GM21423 (cell line): ENCODE results near the gene AGL.
"Not testable (repeated sequence)": the region's sequence is repeated elsewhere in the genome, so short reads cannot be mapped to it uniquely, and the experiment has no call there.

ENCODE experiments used
- ATAC-seq: cut with Tn5 transposase; IDR thresholded peaks from one replicate; pipeline ENCODE4 v1.9.1; 2021; ENCODE audit warnings: mild to moderate bottlenecking, moderate library complexity; ENCODE audit not compliant: unreplicated experiment

Gene AGL

GRCh38 chr1:99850459-99851291 is 514 bp downstream of the AGL start:
- ATAC-seq: peak; percentile 5

- ATAC-seq: no peak
Observed at GRCh38 chr1:99851850-99852454, 1.8 kb downstream of the AGL start.

DNA sequence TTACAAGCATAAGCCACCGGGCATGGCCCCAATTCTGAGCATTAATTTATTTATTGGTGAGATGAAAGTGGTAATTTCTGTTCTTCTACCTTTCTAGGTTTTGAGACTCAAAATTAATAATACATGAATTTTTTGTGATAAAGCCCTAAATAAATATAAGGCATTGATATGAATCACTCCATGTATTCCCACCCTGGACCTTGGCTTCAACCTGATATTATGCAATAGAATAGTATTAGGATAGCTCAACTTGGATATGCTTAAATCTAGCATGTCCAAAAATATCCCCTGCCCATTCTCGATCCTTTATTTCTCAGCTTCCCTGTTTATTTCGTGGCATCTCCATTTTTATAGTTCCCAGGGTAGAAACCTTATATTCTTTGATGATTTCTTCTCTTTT is 2.5 kb downstream of the AGL start:
- ATAC-seq: no peak

- ATAC-seq: no peak
Observed at GRCh38 chr1:99855914-99856450, 5.8 kb downstream of the AGL start.

- ATAC-seq: not testable (repeated sequence)
Observed at GRCh38 chr1:99857041-99857440, 6.9 kb downstream of the AGL start.

DNA sequence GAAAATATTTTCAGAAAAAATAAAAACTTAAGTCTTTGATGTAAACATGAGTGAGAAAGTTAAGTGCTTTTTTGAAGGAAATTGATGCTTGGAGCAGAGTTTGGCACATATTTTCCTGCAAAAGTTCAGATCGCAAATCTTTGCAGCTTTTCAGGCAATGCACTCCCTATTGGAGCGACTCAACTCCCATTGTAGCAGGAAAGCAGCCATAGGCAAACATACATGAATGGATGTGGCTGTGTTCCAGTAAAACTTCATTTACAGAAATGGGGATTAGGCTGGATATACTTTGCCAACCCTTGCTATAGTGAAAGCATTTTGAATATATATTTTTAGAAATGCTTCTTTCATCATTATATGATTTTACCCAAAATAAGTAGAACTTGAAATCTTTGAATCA is 8.1 kb downstream of the AGL start:
- ATAC-seq: no peak

DNA sequence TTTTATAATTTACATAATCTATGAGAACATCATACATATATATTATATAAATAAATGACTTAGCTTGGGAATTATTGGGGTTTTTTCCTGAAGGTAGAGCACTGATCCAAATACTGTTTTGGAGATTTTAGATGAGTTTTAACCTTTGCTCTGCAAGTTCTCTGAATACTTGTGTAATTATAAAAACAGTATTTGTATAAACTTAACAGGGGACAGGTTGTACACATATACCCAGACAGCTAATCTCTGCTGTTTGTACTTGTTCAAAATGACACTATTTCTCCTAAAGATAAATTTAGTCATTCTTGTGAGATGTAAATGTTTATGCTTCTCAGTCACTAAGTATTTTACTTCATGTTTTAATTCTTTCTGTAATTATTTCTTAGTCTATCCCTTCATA is 8.7 kb downstream of the AGL start:
- no peak for ATAC-seq

GRCh38 chr1:99860703-99861102 is 10.5 kb downstream of the AGL start:
- ATAC-seq: no peak

- ATAC-seq: no peak
Observed at GRCh38 chr1:99867682-99868081, 17.5 kb downstream of the AGL start.

GRCh38 chr1:99869304-99869703 is 19.1 kb downstream of the AGL start:
- ATAC-seq: no peak

- ATAC-seq: no peak
Observed at GRCh38 chr1:99869723-99870122, 19.6 kb downstream of the AGL start.

GRCh38 chr1:99872063-99872462 is 21.9 kb downstream of the AGL start:
- ATAC-seq: no peak

GRCh38 chr1:99877568-99877967 is 27.4 kb downstream of the AGL start:
- ATAC-seq: no peak

DNA sequence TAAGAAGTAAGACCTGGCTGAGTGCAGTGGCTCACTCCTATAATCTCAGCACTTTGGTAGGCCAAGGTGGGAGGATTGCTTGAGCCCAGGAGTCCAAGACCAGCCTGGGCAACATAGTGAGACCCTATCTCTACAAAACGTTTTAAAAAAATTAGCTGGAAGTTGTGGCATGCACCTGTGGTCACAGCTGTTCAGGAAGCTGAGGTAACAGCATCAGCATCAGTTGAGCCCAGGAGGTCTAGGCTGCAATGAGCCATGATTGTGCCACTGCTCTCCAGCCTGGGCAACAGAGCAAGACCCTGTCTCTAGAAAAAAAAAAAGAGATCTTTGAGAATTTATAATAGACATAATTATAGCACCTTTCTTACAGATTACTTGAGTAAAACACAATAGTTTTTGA is 36.0 kb downstream of the AGL start:
- no peak for ATAC-seq

DNA sequence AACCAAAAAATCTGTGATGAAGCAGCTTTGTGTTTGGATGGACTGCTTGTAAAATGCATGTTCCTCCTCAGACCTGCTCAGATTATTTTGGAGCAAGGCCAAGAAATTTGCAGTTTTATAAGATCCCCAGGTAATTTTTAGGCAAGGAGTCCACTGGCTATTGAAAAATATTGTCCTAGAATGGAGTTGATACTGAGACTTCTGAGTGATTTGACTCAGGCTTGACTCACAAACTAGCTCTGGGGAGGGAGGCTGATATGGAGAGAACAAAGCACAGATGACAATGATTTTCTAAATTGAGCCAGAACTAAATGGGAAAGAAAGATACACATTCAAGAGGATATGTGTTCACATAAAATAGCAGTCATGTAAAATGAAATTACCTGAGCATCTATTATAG is 36.7 kb downstream of the AGL start:
- no peak for ATAC-seq

- ATAC-seq: no peak
Observed at GRCh38 chr1:99887890-99888289, 37.7 kb downstream of the AGL start.

GRCh38 chr1:99891997-99892396 is 41.8 kb downstream of the AGL start:
- ATAC-seq: no peak

DNA sequence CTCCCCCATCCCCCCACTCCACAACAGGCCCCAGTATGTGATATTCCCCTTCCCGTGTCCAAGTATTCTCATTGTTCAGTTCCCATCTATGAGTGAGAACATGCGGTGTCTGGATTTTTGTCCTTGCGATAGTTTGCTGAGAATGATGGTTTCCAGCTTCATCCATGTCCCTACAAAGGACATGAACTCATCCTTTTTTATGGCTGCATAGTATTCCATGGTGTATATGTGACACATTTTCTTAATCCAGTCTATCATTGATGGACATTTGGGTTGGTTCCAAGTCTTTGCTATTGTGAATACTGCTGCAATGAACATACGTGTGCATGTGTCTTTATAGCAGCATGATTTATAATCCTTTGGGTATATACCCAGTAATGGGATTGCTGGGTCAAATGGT is 53.1 kb downstream of the AGL start:
- not testable (repeated sequence) for ATAC-seq

DNA sequence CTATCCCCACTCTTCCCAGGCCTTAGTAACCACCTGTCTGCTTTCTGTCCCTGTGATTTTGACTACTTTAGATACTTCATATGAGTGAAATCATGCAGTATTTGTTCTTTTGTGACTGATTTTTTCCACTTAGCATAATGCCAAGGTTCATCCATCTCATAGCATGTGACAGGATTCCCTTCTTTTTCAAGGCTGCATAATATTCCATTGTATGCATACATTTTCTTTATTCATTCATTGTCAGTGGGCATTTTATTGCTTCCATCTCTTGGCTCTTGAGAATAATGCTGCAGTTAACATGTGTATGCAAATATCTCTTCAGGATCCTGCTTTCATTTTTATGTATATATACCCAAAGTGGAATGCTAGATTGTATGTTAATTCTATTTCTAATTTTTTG is 56.4 kb downstream of the AGL start:
- no peak for ATAC-seq

DNA sequence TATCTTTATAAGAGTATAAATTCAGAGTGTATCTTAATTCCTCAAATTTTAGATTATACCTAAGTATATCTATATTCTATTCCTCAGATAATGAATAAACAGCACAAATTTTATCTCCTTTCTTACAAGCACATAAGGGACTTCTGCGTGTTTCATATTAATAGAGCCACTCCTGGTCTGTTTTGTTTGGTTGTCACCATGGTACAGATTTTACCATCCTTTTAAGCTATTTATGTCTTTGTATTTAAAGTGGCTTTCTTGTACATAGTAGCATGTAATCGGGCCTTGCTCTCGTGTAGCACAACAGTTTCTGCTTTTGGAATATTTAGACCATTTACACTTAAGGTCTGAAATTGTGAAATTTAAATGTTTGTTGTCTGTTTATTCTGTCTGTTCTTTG is 67.1 kb downstream of the AGL start:
- ATAC-seq: no peak

DNA sequence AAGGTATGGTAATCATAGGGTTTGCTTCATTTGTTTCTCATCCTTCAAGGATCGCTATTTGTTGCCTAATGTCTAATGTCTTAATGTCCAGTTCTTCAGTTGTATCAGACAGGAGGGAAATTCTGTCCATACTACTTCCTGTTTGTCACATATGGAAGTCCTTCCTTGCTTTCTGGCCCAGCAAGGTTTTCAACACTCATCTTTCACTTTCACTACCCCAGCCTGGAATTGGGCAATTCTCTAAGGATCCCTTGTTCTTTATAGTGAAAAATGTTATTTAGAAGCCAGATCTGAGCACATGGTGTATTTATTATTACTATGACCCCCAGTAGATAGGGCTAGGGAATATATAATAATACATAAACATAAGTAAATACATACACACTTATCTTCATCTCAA is 69.1 kb downstream of the AGL start:
- no peak for ATAC-seq

DNA sequence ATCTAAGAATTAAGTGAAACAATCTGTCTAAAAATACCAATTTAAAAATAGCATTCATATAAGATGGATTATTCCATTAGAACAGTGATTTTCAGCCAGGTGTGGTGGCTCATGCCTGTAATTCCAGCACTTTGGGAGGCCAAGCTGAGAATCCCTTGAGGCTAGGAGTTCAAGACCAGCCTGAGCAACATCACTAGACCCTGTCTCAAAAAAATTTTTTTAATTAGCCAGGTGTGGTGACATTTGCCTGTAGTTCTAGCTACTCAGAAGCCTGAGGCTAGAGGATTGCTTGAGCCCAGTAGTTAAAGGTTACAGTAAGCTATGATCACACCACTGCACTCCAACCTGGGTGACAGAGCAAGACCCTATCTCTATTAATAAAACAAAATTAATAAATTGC is 84.6 kb downstream of the AGL start:
- ATAC-seq: no peak
